Measurements from ENCODE around the gene TRIM51G.
"Not testable (repeated sequence)": the region's sequence is repeated elsewhere in the genome, so short reads cannot be mapped to it uniquely, and the experiment has no call there.

The TRIM51G gene

GRCh38 chr11:48983785-48984184 lies at the start of gene TRIM51G:
TRIM51G (minus strand) TSS chr11:48983885; CDS start chr11:48981695, 2,190 bp downstream.
- not testable (repeated sequence) for DNase-seq

- not testable (repeated sequence) for DNase-seq
Observed at GRCh38 chr11:49028523-49028922, 44.8 kb upstream of the TRIM51G start, which contains the start of gene TRIM49B. TRIM49B (plus strand) TSS chr11:49028823; CDS start chr11:49031600, 2,777 bp downstream.

- not testable (repeated sequence) for DNase-seq
Observed at GRCh38 chr11:48968592-48968991, 15.1 kb downstream of the TRIM51G start.

- not testable (repeated sequence) for DNase-seq
Observed at GRCh38 chr11:48955315-48956049, 28.2 kb downstream of the TRIM51G start.

- DNase-seq, result not testable (repeated sequence)
Observed at GRCh38 chr11:48945796-48946195, 37.9 kb downstream of the TRIM51G start.
